Peyer's patch (tissue), 4 donors: ENCODE data around the gene CHRNA1.

Experiments used
- CTCF ChIP-seq, 6 experiments: fragments of 450-650 bp in 4 of 6; fragments of 200-600 bp in 2 of 6; sonication (generic) in 1 of 6; IDR thresholded peaks; one replicate each; pipeline ENCODE4 v1.5.1; 2017 to 2019; ENCODE audit warnings: antibody characterized with exemption in 6 of 6, mild to moderate bottlenecking in 3 of 6, moderate library complexity in 1 of 6
- POLR2A ChIP-seq, 2 donors: fragments of 450-650 bp; IDR thresholded peaks; one replicate each; pipeline ENCODE4 v1.5.1; 2017; ENCODE audit warnings: antibody characterized with exemption in 2 of 2, mild to moderate bottlenecking in 2 of 2, moderate library complexity in 2 of 2

- TF ChIP-seq CTCF (IDR thresholded peaks at IDR 0.05) (no peak), POLR2A (IDR thresholded peaks at IDR 0.05) (no peak)
Observed at GRCh38 chr2:174702541-174702940, 61.7 kb downstream of the CHRNA1 start.
